Activated T-cell treated with anti-CD3 and anti-CD28 coated beads, Interleukin-2, amount 50 U/mL, for 48 hours (primary cell): ENCODE data around the gene AHNAK.

Experiments
- DNase-seq, 2 experiments: peaks; one replicate each; pipeline ENCODE4 v3.0.0-alpha.2; 2020

The AHNAK gene

GRCh38 chr11:62431171-62431901 lies 115.3 kb downstream of the AHNAK start:
- DNase-seq = no peak

DNA sequence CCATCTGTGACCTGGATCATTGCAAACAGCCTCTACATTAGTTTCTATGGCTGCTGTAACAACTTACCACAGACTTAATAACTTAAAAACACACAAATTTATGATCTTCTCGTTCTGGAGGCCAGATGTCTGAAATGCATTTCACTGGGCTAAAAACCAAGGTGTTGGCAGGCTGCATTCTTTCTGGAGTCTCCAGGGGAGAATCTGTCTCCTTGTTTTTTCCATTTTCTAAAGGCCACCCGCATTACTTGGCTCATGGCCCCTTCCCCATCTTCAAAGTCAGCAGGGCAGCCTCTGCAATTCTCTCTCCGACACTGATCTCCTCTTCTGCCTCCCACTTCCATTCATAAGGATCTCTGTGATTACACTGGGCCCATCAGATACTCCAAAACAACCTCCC lies 116.2 kb downstream of the AHNAK start:
- DNase-seq = no peak

DNA sequence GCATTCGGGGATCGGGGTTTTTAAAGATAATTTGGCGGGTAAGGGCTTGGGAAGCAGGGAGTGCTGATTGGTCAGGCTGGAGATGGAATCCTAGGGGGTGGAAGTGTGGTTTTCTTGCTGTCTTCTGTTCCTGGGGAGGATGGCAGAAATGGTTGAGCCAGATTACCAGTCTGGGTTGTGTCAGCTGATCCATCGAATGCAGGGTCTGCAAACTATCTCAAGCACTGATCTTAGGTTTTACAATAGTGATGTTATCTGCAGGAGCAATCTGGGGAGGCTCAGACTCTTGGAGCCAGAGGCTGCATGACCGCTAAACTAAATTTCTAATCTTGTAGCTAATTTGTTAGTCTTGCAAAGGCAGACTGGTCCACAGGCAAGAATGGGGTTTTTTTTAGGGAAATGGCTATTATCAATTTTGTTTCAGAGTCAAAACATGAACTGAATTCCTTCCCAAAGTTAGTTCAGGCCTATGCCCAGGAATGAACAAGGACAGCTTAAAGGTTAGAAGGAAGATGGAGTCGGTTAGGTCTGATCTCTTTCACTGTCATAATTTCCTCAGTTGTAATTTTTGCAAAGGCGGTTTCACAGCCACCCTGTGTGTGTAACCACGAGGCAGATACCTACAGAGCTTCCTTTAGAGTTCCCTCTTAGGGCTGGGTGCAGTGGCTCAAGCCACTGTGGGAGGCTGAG lies 117.6 kb downstream of the AHNAK start:
- no peak for DNase-seq

GRCh38 chr11:62427630-62428233 lies 118.9 kb downstream of the AHNAK start:
- peak; percentile 50 to 55 for DNase-seq

GRCh38 chr11:62423012-62423411 lies 123.6 kb downstream of the AHNAK start:
- DNase-seq = no peak

DNA sequence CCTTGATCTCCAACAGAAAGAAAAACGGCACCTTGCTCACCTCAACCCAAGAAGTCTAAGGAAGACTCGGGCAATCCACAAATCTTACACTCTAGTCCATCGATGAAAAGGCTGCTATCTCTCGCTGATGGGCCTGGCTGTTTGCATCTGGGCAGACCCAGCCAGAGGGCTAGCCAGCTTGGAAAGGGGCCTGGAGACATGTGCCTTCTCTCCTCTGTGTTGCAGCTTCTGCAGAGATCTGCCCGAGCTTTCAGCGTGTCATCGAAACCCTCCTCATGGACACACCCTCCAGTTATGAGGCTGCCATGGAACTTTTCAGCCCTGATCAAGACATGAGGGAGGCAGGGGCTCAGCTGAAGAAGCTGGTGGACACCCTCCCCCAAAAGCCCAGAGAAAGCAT lies 124.6 kb downstream of the AHNAK start:
- no peak for DNase-seq

GRCh38 chr11:62420882-62421281 lies 125.7 kb downstream of the AHNAK start:
- no peak for DNase-seq

- DNase-seq = no peak
These were observed 126.7 kb downstream of the AHNAK start for GRCh38 chr11:62419943-62420342.

DNA sequence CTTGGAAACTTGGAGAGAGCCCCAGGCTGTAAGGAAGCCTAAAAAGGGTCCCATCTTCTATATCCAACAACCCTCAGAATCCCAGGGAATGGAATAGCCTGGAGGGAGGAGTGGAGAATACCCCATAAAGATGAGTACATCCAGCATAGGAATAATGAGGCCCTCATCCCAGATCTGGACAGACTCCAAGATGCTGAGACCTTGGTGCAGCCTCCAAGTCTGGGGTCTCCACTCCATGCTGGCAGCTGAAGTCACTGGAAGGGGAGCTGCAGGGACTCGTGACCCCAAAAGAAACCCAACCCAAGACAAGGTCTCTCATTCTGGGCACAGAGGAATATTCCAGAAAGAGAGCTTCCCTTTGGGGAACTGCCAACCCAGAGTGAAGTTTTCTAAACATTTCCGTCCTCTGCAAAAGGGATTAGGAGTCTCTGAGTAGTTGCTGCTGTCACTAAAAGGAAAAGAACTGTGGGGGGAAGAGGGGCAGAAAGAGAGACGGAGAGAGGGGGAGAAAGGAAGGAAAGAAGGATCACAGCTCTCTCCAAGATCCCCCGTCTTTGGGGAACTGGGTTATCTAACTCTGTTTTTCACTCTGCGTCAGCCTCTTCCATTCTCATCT lies 127.2 kb downstream of the AHNAK start:
- no peak for DNase-seq

DNA sequence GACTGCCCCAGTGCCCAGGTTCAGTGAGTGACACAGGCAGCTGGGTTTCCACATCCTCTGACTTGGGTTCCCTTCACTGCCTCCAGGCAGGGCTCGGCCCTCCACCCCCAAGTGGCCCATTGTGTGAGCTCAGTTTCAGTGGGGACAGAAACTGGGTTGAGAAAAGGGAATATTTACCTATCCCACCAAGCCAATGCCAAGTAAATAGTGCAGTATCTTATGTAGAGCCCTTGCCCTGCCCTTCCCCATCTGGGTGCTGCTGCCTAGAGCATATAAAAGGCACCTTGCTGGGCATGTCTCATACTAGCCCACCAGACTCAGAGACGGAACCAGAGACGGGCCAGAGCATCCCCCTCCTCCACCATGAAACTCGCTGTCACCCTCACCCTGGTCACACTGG lies 127.9 kb downstream of the AHNAK start, which contains the start of gene SCGB1A1:
TSS of gene SCGB1A1 (plus strand) at position 301 of the 400 bp plus-strand sequence. CDS start at position 364, 63 bp downstream.
- DNase-seq = no peak

DNA sequence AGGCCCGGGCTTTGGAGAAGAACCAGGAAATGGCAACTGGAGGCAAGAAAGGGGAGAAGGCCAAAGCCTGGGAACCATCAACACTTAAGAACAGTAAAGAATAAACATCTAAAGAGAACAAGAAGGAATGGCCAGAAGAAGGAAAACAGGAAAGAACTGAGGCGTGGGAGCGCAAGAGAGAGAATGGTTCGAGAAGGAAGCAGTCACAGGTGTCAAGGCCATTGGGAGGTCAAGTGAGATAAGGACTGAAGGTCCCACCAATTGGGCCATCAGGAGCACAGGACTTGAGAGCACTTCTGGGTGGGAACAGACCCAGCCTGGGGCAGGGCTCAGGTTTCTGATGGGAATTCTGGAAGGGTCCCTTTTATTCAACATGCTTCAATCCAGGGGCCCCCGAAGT lies 128.5 kb downstream of the AHNAK start:
- no peak for DNase-seq

DNA sequence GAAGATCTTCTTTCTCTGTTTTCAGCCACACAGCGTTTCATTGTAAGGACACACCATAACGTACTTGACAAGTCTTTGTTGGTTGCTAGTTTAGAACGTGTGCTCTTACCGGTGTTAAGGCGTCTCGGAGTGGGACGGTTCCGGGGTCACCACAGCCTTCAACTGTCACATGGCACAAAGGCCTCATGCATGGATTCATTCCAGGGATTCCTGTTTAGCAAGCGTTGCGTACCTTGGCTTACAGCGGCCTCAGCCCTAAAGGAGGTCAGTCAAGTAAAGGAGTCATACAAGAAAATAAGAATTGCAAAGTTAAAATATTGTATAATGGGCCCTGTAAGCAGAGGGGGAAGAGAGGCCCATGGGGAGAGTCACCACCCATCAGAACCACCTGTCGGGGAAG lies 130.0 kb downstream of the AHNAK start:
- no peak for DNase-seq

DNA sequence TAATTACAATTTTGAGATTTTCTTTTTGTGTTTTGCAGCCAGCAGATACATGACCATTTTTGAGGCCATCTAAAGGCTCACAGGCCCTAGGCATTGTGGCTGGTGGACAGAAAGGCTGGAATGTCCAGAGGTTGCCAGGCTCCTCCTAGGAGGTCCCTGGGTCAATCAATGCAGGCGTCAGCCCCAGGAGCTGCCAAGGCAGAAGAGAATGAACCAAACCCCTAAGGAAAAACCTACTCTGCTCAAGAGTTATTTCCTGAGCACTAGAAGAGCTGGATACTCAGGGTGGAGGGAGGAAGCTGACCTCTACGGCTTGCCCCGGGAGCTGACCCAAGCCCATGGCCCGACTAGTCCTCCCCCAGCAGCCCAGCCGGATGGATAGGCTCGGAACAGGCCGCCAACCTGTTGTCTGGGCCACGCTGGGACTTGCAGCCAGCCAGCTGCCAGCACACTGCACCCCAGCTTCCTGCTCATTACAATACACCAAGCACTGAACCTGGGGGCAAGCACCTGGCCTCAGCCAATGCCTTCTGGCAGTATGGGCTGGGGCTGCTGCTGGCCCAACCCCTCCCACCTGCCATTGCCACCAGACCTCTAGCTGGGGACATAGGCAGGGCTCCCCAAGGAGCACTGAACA lies 133.4 kb downstream of the AHNAK start:
- no peak for DNase-seq

DNA sequence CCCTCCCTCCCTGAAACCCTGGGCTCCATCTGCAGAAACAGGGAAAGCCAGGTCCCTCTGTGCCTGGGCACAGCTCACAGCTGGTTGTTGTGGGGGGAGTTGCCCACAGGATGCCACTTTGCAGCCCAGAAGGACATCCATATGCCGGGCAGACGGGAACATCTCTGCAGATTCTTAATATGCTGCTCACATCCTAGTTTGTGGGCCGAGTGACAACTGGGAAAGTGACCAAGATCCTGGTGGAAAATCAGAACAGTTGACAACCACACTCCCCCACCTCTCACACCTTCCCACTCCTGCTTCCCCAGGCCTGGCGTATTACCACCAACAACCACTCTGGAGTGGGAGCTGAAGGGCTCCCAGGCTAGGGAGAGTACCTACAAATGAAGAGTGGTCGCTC lies 135.1 kb downstream of the AHNAK start:
- no peak for DNase-seq

DNA sequence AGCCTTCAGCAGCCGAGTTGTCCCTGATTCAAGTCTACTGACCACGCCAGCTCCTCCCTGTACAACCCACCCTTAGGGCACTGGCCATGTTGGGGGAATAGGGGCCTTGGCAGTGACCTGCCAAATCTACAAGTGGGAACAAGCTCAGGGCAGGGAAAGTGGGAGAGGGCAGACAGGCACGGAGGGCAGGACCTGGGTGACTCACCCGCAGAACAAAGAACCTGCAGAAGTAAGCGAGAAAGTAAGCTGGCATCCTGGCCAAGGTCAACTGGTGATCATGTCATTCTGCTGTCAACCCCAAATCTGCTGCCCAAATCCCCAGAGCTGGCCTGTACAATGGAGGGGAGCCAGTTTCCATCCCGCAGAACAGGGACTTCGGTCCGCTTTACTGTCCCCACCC lies 135.6 kb downstream of the AHNAK start:
- DNase-seq = no peak

DNA sequence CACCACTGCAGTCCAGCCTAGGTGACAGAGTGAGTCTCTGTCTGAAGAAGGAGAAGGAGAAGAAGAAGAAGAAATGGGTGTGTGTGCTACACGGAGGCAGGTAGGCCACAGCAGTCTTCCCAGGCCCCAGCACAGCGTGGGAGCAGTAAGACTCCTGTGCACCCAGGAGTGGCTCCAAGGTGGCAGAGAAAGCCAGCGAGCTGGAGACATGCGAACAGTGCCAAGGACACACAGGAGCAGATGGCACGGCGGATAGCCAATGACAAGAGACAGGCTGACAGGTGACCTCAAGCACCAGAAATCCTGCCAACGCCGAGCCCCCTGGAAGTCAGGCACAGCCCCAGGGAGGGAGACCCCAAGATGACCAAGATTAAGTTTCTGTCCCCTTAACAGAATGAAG lies 136.8 kb downstream of the AHNAK start:
- no peak for DNase-seq

GRCh38 chr11:62406034-62406433 lies 140.6 kb downstream of the AHNAK start:
- DNase-seq = no peak

GRCh38 chr11:62404901-62405300 lies 141.7 kb downstream of the AHNAK start:
- DNase-seq = no peak

DNA sequence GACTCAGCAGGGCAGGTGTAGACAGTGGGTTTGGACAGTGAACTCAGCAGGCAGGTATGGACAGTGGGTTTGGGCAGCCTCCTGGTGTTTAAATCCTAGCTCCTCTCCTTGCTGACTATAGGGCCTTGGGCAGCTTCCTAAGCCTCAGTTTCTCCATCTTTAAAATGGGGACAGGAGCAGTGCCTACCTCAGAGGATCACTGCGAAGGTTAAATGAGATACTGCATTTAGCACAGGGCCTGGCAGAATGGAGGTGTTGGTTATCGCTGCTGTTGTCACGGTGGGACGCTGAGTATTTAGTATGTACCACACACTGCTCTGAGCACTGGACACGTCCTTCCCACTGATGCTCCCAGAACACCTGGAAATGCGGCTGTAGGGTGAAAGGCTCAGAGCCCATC lies 142.2 kb downstream of the AHNAK start:
- no peak for DNase-seq

- no peak for DNase-seq
These were observed 143.5 kb downstream of the AHNAK start for GRCh38 chr11:62402960-62403730.

DNA sequence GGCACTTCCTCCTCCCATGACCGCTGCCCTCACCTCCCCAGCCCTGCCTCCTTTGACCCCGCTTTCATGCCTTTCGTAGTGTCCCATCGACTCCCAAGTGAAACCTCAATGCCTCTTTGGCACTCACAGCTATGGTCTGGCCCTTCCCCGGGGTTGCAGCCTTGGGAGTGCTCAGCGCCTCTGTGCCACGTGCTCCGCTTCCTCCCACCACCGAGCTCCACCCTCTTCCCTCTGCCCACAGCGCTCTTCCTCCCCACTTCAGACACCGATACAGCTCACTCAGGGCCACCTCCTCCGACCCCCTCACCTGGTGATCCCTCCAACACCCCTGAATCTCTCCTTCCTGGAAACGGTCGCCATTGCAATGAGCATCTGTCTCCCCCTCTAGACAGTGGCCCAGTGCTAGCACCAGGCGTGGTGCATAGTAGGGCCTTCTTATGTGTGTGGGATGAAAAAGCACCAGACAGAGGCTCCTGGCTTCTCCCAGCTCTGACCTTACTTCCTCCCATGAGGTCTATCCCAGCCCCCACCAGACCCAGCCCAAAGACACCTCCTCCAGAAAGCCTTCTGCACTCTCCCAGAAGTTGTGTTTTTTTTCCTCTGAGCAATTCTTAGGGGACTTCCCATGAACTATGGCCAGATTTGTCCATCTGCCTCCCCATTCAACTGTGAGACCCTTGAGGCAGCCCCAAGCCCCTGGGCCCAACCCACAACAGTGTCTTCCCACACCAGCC lies 144.2 kb downstream of the AHNAK start:
- DNase-seq = peak; percentile 50 to 61

DNA sequence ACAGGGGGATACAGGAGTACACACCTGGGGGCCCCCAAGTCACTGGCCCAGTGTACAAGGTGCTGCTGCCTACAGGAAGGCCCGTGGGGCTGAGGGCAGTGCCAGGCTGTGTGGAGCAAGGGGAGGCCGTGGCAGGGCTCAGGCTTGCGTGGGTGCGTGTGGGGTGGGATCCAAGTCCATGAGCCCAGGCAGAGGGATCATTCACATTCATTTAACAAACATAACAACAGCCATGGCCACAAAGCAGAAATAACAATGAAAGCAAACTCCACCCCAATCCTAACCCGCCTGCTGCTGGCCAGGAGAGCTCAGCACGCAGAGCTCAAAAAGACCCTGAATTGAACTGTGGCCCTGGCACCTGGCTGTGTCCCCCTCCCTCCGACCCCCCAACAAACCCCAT lies 144.8 kb downstream of the AHNAK start:
- DNase-seq = peak in 1 of 2 experiments; percentile 25
